ENCODE measurements around the gene EEFSEC. TPM values are rescaled to one million over a fixed set of nuclear protein-coding genes. Genes with fewer than 3 reads are reported as not detected.

Gene EEFSEC
- total RNA-seq, 3 donors from 2014 or later, result 9.7 to 10.9 (median 10.8) TPM

GRCh38 chr3:128254967-128255366 lies 101.7 kb downstream of the EEFSEC start:
- no peak for TF ChIP-seq CTCF (IDR thresholded peaks at IDR 0.05)

GRCh38 chr3:128256131-128256530 lies 102.8 kb downstream of the EEFSEC start:
- Histone ChIP-seq H3K9me3 (peaks cover 16% of the 10 kb centered on the region), H3K36me3 (ENCODE audit: low read depth) (no peaks in the 10 kb centered on the region), H3K4me1 (ENCODE audit: low read depth) (peaks cover 10% of the 10 kb centered on the region), H3K4me3 (no peak overlapping the region)
- DNase-seq (no peak), ATAC-seq (no peak)
- no peak for TF ChIP-seq CTCF (IDR thresholded peaks at IDR 0.05)
- intact Hi-C loops (cut with DNase I, micrococcal nuclease), result no loop called here

More at GRCh38 chr3:128254967-128255366, 101.7 kb downstream of the EEFSEC start:
- DNase-seq, result no peak
- intact Hi-C loops (cut with DNase I, micrococcal nuclease), result no loop called here
- H3K9me3 ChIP-seq, result peaks cover 10% of the 10 kb centered on the region
- H3K4me1 ChIP-seq (ENCODE audit: low read depth), result peaks cover 10% of the 10 kb centered on the region
- no peaks in the 10 kb centered on the region for H3K36me3 ChIP-seq (ENCODE audit: low read depth)
- no peak for ATAC-seq
- no peak overlapping the region for H3K4me3 ChIP-seq

GRCh38 chr3:128257632-128258031 lies 104.4 kb downstream of the EEFSEC start:
- TF ChIP-seq CTCF (IDR thresholded peaks at IDR 0.05), result no peak
- DNase-seq (no peak), ATAC-seq (peak; percentile 40)
- peaks cover 10% of the 10 kb centered on the region for H3K4me1 ChIP-seq (ENCODE audit: low read depth)
- no peaks in the 10 kb centered on the region for H3K36me3 ChIP-seq (ENCODE audit: low read depth)
- H3K4me3 ChIP-seq, result no peak overlapping the region
- H3K9me3 ChIP-seq, result peaks cover 16% of the 10 kb centered on the region
- intact Hi-C loops (cut with DNase I, micrococcal nuclease), result no loop called here

- Histone ChIP-seq H3K36me3 (ENCODE audit: low read depth) (no peaks in the 10 kb centered on the region), H3K4me1 (ENCODE audit: low read depth) (peaks cover 10% of the 10 kb centered on the region), H3K9me3 (peaks cover 16% of the 10 kb centered on the region), H3K4me3 (no peak overlapping the region)
- intact Hi-C loops (cut with DNase I, micrococcal nuclease), result no loop called here
- no peak for ATAC-seq
- TF ChIP-seq CTCF (IDR thresholded peaks at IDR 0.05), result no peak
- no peak for DNase-seq
Observed at GRCh38 chr3:128260275-128260674, 107.0 kb downstream of the EEFSEC start.

GRCh38 chr3:128262457-128262856 lies 109.2 kb downstream of the EEFSEC start:
- Histone ChIP-seq H3K4me1 (ENCODE audit: low read depth) (peaks cover under 1% of the 10 kb centered on the region), H3K4me3 (no peak overlapping the region), H3K9me3 (peaks cover 16% of the 10 kb centered on the region), H3K36me3 (ENCODE audit: low read depth) (no peaks in the 10 kb centered on the region)
- no peak for TF ChIP-seq CTCF (IDR thresholded peaks at IDR 0.05)
- ATAC-seq (no peak), DNase-seq (no peak)
- intact Hi-C loops (cut with DNase I, micrococcal nuclease), result no loop called here

- Histone ChIP-seq H3K9me3 (peaks cover 16% of the 10 kb centered on the region), H3K4me3 (no peak overlapping the region), H3K36me3 (ENCODE audit: low read depth) (no peaks in the 10 kb centered on the region), H3K4me1 (ENCODE audit: low read depth) (no peaks in the 10 kb centered on the region)
- intact Hi-C loops (cut with DNase I, micrococcal nuclease), result no loop called here
- no peak for ATAC-seq
- TF ChIP-seq CTCF (IDR thresholded peaks at IDR 0.05), result no peak
- no peak for DNase-seq
Observed at GRCh38 chr3:128263118-128263517, 109.8 kb downstream of the EEFSEC start.

Measured in mucosa of descending colon (tissue), 3 donors.